HepG2 (cell line): ENCODE data around the gene NR1H2. TPM values are rescaled to one million over a fixed set of nuclear protein-coding genes. Genes with fewer than 3 reads are reported as not detected.
A peak's percentile ranks its signal among the peaks of the same experiment; 100 is the strongest.

Source experiments
- AGO1 ChIP-seq: fragments of 200-400 bp; formaldehyde crosslinking; IDR thresholded peaks from 2 replicates; pipeline ENCODE4 v1.6.1; 2017; ENCODE audit warnings: mild to moderate bottlenecking, low read depth, low read length, moderate library complexity; ENCODE audit not compliant: poor library complexity, severe bottlenecking
- ARID2 ChIP-seq: sonication (generic); formaldehyde crosslinking; IDR thresholded peaks from 2 replicates; pipeline ENCODE4 v1.8.1; 2022; ENCODE audit warnings: mild to moderate bottlenecking, missing genetic modification reagents, borderline replicate concordance
- NBN ChIP-seq: fragments of 450-650 bp; conservative IDR thresholded peaks from 2 replicates; pipeline ENCODE4 v1.6.1; 2017
- NR2F6 ChIP-seq, 2 experiments: IDR thresholded peaks; 2 replicates each; pipeline ENCODE4 v1.6.1; 2016; ENCODE audit warnings: antibody characterized with exemption in 1 of 2, mild to moderate bottlenecking in 1 of 2
- PLRG1 ChIP-seq: fragments of 450-650 bp; conservative IDR thresholded peaks from 2 replicates; pipeline ENCODE4 v1.6.1; 2016
- REPIN1 ChIP-seq: sonication (generic); formaldehyde crosslinking; IDR thresholded peaks from 2 replicates; pipeline ENCODE4 v1.8.0; 2022; ENCODE audit warnings: missing genetic modification reagents, low read depth, mild to moderate bottlenecking, borderline replicate concordance
- REST ChIP-seq, 2 experiments: IDR thresholded peaks; 2 replicates each; pipeline ENCODE4 v1.6.1; 2011 to 2012; ENCODE audit warnings: low read length in 2 of 2, borderline replicate concordance in 1 of 2, low read depth in 1 of 2, mild to moderate bottlenecking in 1 of 2, moderate library complexity in 1 of 2
- SIX4 ChIP-seq: sonication (generic); formaldehyde crosslinking; IDR thresholded peaks from 2 replicates; pipeline ENCODE4 v1.4.0; 2020; ENCODE audit warnings: missing genetic modification reagents
- ZNF331 ChIP-seq: sonication (generic); formaldehyde crosslinking; IDR thresholded peaks from 2 replicates; pipeline ENCODE4 v1.4.0; 2020; ENCODE audit warnings: missing genetic modification reagents
- ZNF839 ChIP-seq: sonication (generic); formaldehyde crosslinking; IDR thresholded peaks from 2 replicates; pipeline ENCODE4 v1.4.0; 2020; ENCODE audit warnings: missing genetic modification reagents, mild to moderate bottlenecking, borderline replicate concordance
- ZNF850 ChIP-seq: sonication (generic); formaldehyde crosslinking; conservative IDR thresholded peaks from 2 replicates; pipeline ENCODE4 v1.9.0; 2021; ENCODE audit warnings: mild to moderate bottlenecking, missing genetic modification reagents
- polyA plus RNA-seq, 8 experiments: library from polyadenylated mRNA; depleted of rRNA in 3 of 8; stranded (reverse) in 7 of 8; unstranded in 1 of 8; fragments of >200 nt; fragmentation: Illumina TruSeq in 4 of 8; extraction: Trizol in 4 of 8; gene quantifications; 2 replicates each; pipeline versions ENCODE4 v1.2.1 to v1.2.3, GENCODE V29; 2011 to 2016; ENCODE audit warnings: low read depth in 4 of 8, missing spikeins in 1 of 8, mixed read lengths in 1 of 8; ENCODE audit not compliant: insufficient read depth in 1 of 8
- total RNA-seq, 5 experiments: library from RNA; depleted of rRNA; stranded (reverse); fragments of >200 nt; fragmentation: Illumina TruSeq; extraction: Trizol; gene quantifications; 2 replicates each; pipeline ENCODE4 v1.2.3, GENCODE V29; 2016; ENCODE audit warnings: low read depth in 1 of 5
- TF ChIP-seq, protein P1 (sequence below): sonication (generic); formaldehyde crosslinking; conservative IDR thresholded peaks from 2 replicates; pipeline ENCODE4 v1.4.0; 2020; ENCODE audit warnings: missing genetic modification reagents
- TF ChIP-seq, protein P2 (sequence below): sonication (generic); formaldehyde crosslinking; IDR thresholded peaks from 2 replicates; pipeline ENCODE4 v1.5.0; 2020; ENCODE audit warnings: mild to moderate bottlenecking, missing genetic modification reagents, borderline replicate concordance

NR1H2 gene
- total and polyA plus RNA-seq, 2 of the 13 experiments (the other 11 are each of a cell fraction or from before 2014, with no cell fraction given) = 10.3 to 13.5 TPM

- peak; percentile 34 for TF ChIP-seq AGO1
- TF ChIP-seq REST (IDR thresholded peaks at IDR 0.05; ENCODE audit: borderline replicate concordance in 1 of 2, low read depth in 1 of 2, low read length in 2 of 2) = no peak
- TF ChIP-seq ARID2 (CRISPR knock-in tag) = no peak
- no peak for TF ChIP-seq SIX4 (CRISPR knock-in tag)
- TF ChIP-seq ZNF850 (CRISPR knock-in tag) = no peak
- TF ChIP-seq, protein P1, sequence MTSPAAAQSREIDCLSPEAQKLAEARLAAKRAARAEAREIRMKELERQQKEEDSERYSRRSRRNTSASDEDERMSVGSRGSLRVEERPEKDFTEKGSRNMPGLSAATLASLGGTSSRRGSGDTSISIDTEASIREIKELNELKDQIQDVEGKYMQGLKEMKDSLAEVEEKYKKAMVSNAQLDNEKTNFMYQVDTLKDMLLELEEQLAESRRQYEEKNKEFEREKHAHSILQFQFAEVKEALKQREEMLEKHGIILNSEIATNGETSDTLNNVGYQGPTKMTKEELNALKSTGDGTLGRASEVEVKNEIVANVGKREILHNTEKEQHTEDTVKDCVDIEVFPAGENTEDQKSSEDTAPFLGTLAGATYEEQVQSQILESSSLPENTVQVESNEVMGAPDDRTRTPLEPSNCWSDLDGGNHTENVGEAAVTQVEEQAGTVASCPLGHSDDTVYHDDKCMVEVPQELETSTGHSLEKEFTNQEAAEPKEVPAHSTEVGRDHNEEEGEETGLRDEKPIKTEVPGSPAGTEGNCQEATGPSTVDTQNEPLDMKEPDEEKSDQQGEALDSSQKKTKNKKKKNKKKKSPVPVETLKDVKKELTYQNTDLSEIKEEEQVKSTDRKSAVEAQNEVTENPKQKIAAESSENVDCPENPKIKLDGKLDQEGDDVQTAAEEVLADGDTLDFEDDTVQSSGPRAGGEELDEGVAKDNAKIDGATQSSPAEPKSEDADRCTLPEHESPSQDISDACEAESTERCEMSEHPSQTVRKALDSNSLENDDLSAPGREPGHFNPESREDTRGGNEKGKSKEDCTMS = no peak
- no peak for TF ChIP-seq PLRG1
- peak; percentile 71; the same call in 1 of the 2 replicates for TF ChIP-seq ZNF839 (CRISPR knock-in tag)
- no peak for TF ChIP-seq NR2F6 (IDR thresholded peaks at IDR 0.05)
- no peak for TF ChIP-seq NR2F6 (CRISPR knock-in tag; IDR thresholded peaks at IDR 0.05)
- no peak for TF ChIP-seq ZNF331
- no peak for TF ChIP-seq NBN
- TF ChIP-seq REPIN1 (CRISPR knock-in tag) = peak; percentile 26; the same call in 1 of the 2 replicates
- TF ChIP-seq, protein P2, sequence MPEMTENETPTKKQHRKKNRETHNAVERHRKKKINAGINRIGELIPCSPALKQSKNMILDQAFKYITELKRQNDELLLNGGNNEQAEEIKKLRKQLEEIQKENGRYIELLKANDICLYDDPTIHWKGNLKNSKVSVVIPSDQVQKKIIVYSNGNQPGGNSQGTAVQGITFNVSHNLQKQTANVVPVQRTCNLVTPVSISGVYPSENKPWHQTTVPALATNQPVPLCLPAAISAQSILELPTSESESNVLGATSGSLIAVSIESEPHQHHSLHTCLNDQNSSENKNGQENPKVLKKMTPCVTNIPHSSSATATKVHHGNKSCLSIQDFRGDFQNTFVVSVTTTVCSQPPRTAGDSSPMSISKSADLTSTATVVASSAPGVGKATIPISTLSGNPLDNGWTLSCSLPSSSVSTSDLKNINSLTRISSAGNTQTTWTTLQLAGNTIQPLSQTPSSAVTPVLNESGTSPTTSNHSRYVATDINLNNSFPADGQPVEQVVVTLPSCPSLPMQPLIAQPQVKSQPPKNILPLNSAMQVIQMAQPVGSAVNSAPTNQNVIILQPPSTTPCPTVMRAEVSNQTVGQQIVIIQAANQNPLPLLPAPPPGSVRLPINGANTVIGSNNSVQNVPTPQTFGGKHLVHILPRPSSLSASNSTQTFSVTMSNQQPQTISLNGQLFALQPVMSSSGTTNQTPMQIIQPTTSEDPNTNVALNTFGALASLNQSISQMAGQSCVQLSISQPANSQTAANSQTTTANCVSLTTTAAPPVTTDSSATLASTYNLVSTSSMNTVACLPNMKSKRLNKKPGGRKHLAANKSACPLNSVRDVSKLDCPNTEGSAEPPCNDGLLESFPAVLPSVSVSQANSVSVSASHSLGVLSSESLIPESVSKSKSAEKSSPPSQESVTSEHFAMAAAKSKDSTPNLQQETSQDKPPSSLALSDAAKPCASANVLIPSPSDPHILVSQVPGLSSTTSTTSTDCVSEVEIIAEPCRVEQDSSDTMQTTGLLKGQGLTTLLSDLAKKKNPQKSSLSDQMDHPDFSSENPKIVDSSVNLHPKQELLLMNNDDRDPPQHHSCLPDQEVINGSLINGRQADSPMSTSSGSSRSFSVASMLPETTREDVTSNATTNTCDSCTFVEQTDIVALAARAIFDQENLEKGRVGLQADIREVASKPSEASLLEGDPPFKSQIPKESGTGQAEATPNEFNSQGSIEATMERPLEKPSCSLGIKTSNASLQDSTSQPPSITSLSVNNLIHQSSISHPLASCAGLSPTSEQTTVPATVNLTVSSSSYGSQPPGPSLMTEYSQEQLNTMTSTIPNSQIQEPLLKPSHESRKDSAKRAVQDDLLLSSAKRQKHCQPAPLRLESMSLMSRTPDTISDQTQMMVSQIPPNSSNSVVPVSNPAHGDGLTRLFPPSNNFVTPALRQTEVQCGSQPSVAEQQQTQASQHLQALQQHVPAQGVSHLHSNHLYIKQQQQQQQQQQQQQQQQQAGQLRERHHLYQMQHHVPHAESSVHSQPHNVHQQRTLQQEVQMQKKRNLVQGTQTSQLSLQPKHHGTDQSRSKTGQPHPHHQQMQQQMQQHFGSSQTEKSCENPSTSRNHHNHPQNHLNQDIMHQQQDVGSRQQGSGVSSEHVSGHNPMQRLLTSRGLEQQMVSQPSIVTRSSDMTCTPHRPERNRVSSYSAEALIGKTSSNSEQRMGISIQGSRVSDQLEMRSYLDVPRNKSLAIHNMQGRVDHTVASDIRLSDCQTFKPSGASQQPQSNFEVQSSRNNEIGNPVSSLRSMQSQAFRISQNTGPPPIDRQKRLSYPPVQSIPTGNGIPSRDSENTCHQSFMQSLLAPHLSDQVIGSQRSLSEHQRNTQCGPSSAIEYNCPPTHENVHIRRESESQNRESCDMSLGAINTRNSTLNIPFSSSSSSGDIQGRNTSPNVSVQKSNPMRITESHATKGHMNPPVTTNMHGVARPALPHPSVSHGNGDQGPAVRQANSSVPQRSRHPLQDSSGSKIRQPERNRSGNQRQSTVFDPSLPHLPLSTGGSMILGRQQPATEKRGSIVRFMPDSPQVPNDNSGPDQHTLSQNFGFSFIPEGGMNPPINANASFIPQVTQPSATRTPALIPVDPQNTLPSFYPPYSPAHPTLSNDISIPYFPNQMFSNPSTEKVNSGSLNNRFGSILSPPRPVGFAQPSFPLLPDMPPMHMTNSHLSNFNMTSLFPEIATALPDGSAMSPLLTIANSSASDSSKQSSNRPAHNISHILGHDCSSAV = no peak
These were observed 55.3 kb downstream of the NR1H2 start (continued) for GRCh38 chr19:50431343-50432220.
